ENCODE data around the gene TSC1.
"Not testable (repeated sequence)": the region's sequence is repeated elsewhere in the genome, so short reads cannot be mapped to it uniquely, and the experiment has no call there.

The TSC1 gene

DNA sequence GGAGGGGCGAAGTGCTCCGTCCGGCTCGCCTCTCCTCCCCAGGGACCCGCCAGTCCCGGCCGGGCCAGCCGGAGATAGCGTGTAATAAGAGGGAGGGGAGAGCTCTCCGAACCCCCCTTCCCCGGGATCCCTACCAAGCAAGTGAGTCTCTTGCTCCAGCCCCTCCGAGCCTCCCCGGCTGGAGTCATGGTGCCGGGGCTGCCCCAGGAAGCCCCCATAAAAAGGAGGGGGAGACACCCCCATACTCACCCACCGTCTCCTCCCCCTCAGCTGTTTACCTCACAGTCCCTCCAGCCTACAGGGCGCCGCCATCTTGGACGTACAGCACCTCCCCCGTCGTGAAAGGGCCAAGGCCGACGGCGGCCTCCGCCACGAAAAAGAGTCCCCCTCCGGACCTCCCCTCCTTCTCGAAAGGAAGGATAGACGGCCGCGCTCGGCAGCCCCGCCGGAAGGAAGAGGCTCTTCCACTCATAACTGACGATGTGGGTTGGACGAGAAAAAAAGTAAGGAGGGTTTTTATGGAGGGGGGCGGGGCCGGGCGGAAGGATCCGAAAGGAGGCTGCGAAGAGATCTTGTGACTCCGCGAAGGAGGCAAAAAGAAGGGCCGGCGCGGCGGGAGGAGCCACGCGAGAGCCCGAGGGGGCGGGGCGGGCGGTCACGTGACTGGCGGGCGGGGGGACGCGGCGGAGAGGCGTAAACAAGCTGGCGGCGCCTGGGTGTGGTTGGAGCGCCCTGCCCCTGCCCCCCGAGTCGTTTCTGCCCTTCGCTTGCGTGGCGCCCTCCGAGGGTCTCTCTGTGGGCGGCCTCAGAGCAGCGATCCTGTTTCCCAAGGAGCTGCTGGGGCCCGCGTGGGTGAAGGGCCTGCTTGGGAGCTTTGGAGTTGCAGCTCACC lies at the start of gene TSC1:
TSC1 (minus strand) TSS at position 323 of the 892 bp plus-strand sequence. CDS start 15,744 bp downstream, outside the sequence.
- peak; percentile 97 for DNase-seq (ENCODE audit: low read depth, low spot score)

DNA sequence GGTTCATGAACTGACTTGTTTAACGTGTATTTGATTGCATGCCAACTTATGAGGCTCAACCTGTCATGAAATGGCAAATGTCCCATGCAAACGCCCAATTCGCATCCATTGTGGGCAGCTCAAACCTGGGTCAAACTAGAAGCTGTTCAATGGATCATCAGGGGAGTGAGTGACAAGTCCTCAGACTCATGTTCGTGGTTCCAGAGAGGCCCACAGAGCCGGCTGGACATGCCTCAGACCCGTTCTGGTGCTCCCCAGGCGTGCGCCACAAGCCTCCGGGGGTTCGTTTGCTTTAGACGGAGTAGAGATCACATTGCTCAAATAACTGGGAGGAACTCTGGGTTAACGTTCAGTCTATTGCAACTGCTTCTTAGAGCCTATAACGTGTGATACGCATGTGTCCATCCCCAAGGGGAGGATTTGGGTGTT lies 49.1 kb upstream of the TSC1 start:
- no peak for DNase-seq (ENCODE audit: low read depth, low spot score)

DNA sequence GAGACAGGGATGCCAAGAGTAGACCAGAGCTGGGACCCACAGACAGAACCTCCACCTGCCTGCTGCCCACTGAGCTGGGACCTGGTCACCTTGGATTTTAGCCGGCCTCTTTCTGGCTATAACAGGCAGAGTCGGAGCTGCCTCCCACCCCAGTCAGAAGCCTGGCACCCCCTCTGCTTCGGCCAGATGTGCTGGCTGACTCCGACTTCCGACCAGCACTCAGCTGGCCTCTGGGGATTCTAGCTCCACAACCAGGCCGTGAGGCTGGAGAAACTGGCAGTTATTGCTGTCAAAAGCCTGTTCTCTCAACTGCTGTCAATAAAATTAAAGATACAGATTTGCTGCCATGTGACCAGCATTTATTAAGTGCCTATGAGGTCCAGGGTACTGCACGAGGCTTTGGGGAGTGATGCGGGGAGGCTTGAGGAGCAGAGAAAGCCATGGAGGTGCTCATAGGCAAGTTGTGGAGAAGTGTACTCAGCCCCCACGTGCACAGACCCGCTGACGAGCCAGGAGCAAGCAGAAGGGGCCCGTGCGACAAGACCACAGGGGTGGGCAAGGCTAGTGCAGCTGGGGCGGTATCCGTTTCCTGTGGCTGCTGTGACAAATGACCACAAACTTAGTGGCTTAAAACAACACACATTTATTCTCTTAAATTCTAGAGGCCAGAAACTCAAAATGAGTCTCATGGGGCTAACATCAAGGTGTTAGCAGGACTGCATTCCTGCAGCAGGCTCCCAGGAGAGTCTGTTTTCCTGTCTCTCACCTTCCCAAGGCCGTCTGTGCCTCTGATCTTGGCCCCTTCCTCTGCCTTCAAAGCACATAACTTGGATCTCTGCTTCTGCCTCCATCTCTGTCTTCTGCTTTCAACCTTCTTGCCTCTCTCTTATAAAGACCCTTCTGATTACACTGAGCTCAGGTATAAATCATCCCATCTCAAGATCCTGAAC lies 47.2 kb upstream of the TSC1 start:
- no peak for DNase-seq (ENCODE audit: low read depth, low spot score)

GRCh38 chr9:132990781-132991180 lies 46.4 kb upstream of the TSC1 start:
- DNase-seq (ENCODE audit: low read depth, low spot score): no peak

GRCh38 chr9:132989998-132990557 lies 45.7 kb upstream of the TSC1 start:
- not testable (repeated sequence) for DNase-seq (ENCODE audit: low read depth, low spot score)

DNA sequence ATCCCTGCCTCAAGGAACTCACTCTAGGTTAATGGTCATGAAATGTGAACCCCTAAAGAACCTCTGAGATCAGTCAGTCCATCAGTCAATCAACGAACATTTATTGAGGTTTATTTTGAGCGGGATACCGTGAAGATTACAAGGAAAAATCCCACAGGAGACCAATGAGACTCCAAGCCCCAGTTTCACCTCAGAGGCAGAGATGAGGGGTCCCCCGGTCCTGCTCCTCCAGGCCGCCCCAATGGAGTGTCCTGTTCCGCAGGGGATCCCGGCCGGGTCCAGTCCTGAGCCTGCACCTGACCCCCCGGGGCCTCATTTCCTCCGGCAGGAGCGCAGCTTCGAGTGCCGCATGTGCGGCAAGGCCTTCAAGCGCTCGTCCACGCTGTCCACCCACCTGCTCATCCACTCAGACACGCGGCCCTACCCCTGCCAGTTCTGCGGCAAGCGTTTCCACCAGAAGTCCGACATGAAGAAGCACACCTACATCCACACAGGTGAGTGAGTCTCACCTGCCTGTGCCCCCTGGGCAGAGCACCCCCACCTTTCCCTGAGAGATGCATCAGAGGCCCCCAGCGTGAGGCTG lies 45.1 kb upstream of the TSC1 start:
- DNase-seq (ENCODE audit: low read depth, low spot score): no peak

GRCh38 chr9:132989014-132989310 lies 44.5 kb upstream of the TSC1 start:
- DNase-seq (ENCODE audit: low read depth, low spot score): no peak

DNA sequence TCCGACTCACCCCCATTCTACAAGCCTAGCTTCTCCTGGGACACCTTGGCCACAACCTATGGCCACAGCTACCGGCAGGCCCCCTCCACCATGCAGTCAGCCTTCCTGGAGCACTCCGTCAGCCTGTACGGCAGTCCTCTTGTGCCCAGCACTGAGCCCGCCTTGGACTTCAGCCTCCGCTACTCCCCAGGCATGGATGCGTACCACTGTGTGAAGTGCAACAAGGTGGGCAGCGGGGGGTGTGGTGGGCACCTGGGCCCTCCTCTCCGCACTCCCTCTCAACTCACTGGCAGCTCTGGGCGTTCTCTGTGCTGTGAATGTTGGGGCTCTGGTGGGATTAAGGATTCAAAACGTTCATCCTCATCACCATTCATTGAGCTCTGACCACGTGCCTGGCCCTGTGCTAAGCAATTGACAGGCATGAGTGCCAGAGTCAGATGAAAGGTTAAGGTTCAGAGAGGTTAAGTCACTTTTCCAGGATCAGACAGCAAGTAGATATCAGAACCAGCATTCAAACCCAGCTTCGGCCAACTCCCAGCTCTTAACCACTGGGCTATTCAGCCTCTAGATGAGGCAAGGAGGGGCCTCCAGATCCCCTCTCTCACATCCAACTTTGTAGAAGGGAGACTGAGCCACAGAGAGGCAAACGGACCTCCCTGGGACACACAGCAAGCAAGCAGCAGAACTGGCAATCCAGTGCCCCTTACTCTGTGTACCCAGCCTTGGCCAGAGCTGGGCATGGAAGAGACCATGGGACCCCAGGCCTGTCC lies 44.0 kb upstream of the TSC1 start:
- DNase-seq (ENCODE audit: low read depth, low spot score): no peak

DNA sequence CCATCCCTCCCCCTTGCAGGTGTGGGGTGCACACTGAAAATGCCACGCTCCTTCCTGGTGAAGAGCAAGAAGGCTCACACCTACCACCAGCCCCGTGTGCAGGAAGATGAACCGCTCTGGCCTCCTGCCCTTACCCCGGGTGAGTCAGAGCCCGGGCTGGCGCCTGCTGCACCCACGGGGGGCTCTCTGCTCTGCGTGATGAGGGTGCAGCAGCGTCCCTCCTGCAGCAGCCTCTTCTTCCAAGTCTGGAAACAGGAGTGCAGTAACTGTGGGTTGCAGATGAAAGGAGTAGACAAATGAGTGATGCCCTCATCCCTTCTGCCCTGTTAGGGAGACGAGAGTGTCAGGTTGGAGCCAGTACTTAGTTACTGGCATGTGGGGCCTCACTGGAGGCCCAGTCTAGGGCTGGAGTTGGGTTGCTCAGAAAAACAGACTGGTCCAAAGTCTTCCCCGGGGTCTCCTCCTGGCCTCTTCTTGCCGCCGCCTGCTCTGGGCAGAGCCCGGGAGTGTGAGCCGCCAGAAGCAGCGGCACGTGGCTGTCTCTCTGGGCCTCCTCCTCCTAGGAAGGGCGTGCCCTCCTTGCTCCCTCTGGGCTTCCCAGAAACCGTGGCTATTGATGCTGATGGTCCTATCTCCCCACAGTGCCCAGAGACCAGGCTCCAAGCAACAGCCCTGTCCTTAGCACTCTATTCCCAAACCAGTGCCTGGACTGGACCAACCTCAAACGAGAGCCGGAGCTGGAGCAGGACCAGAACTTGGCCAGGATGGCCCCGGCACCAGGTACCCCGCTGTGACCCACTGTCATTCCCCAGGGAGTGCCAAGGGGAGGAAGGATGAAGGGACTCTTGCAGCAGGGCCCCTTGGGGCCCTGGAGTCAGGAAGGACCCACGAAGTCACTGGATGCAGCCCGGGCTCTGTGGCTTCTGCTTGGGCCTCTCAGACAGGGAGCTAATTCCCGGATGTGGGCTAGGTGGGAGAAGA lies 42.5 kb upstream of the TSC1 start:
- DNase-seq (ENCODE audit: low read depth, low spot score): no peak

- DNase-seq (ENCODE audit: low read depth, low spot score): no peak
Measured at GRCh38 chr9:132986114-132986513, 41.7 kb upstream of the TSC1 start.

- no peak for DNase-seq (ENCODE audit: low read depth, low spot score)
Measured at GRCh38 chr9:132985489-132985888, 41.1 kb upstream of the TSC1 start.

GRCh38 chr9:132985071-132985350 lies 40.6 kb upstream of the TSC1 start:
- no peak for DNase-seq (ENCODE audit: low read depth, low spot score)

DNA sequence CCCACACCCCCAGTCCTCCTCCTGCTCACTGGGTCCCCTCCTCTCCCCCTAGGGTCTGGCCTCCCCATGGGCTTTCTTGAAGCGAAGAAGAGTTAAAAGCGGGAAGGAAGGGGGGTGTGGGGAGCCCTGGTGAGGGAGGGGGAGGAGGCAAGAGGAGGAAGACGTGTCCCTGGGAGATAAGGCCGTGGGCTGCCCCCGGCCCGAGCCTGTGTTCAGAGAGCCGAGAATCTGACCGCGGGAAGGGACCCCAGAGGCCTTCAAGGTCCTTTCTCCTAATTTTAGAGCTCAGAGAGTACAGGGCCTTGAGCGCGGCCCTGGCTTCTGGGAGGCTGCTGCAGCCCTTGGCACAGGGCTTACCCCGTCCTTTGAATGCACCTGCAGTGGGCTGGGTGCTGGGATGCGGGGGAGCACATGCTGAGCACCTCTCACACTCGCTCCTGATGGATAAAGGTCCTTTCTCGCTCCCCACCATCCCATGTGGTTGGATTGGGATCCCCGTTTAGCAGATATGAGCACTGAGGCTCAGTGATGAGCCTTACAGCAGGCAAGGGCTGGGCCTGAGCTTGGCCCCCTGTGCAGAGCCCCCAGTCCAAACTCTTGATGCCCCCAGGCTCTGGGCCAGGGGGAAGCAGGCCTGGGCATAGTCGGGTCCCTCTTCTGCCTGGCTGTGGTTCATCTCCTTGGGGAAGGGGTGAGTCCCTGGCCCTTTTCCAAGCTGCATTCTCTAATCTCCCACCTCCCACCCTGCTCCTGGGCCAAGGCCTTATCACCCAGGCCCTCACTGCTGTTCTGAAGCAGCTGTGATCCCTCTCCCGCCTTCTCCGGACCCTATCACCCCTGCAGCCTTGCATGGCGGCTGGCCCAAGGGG lies 40.0 kb upstream of the TSC1 start:
- DNase-seq (ENCODE audit: low read depth, low spot score): no peak

DNA sequence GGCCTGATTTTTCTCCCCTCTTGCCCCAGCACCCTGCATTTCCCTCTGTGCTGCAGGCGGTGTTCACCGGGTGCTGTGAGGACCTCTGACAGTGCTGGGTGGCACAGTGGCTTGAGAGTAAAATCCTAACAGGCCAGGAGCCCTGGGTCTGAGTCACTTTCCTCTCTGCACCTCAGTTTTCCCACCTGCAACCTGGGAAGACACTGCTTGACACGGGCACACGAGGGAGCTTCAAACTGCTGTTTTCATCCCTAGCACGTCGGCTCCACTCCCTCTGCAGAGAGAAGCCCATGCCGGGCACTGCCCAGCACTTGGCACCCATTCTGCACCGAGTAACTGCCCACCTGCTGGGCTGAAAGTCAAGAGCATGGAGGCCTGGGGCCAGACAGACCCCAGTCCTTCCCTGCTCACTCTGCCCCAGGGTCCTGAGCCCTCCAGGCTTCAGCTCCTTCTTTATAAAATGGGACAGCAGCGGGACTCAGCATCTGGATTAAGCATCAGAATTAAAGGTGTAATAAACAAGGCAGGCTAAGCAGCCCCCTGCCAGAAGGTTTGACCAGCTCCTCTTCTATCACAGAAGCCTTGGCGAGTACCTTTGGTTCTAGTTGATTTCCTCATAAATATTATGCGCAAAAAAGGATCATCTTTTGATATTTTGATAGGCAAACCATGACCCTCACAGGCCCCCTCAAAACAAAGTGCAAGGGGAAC lies 39.2 kb upstream of the TSC1 start:
- DNase-seq (ENCODE audit: low read depth, low spot score): no peak

- no peak for DNase-seq (ENCODE audit: low read depth, low spot score)
Measured at GRCh38 chr9:132982458-132982857, 38.0 kb upstream of the TSC1 start.

- no peak for DNase-seq (ENCODE audit: low read depth, low spot score)
Measured at GRCh38 chr9:132980157-132980556, 35.7 kb upstream of the TSC1 start.

DNA sequence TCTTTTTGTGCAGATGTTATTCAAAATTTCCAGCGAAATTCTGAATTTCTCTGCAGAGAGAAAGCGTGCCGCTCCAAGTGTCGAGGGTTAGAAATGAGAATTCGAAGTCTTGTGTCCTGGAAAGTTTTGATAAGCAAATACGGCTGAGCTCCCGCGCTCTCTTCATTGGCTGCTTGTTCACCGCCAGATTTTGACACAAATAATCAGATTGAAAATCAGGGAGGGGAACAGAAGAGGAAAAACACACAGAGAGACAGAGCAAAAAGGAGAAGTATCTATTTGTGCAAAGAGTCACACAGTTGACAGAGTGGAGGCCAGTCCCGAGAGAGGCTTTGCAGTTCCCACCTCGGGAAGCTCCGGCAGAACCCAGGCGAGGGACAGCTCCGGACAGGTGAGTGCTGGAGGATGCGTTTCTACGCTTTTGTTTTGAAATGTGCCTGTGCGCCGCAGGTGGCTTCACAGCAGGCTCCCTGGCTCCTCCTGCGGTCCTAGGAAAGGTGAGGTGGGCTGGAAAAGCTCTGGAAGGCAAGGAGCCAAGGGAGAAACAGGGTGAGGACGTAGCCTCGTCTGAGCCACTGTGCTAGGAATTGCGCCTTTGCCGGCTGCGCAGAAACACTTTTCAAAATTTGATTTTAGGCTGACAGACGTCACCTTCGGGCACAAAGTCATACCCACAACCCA lies 34.2 kb upstream of the TSC1 start, which contains the start of gene GFI1B:
GFI1B (plus strand) TSS at position 244 of the 681 bp plus-strand sequence. CDS start 7,985 bp downstream, outside the sequence.
- no peak for DNase-seq (ENCODE audit: low read depth, low spot score)

GRCh38 chr9:132978112-132978450 lies 33.7 kb upstream of the TSC1 start:
- no peak for DNase-seq (ENCODE audit: low read depth, low spot score)

All from astrocyte of the hippocampus (primary cell).